NCI-H526 (cell line): Measurements from ENCODE around the gene SLCO2A1.

Experiments
- DNase-seq, 2 experiments: peaks; one replicate each; lab custom pipeline; 2025; lab: John Stamatoyannopoulos, UW

Gene SLCO2A1

DNA sequence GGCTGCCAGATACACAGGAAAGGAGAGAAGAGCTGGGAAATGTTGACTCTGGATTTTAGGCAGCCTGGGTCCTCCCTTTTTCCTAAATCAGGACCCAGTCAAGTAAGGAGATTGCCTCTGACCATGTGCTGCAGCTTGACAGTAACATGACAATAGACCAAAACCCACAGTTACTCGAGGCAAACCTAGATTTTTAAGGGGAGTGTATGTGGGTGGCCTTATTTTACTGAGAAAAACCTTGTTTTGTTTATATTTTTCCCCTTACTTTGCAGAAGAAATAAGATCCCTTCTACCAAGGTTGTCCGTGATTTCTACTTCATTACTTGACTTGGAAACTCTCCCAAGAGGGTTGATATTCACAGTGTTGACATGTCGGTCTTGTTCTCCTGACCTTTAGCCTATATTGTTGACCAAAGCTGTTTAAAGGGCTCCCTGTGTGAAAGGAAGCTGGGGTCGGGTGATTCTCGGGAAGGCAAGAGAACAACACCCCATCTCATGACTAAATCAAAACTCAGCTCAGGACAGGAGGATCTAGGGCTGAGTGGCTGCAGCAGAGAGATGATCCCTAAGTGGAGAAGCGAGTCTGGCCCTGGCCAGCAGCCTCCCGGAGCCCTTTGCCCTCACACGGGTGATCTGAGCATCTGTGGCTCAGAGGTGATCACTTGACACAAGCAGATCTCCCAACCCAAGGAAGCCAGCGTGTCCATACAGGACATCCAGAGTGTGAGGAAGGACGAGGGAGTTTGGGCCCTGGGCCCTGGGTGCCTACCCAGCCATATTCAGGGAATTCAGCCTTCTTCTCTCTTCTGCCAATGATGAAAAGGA is 31.0 kb upstream of the SLCO2A1 start:
- no peak for DNase-seq

DNA sequence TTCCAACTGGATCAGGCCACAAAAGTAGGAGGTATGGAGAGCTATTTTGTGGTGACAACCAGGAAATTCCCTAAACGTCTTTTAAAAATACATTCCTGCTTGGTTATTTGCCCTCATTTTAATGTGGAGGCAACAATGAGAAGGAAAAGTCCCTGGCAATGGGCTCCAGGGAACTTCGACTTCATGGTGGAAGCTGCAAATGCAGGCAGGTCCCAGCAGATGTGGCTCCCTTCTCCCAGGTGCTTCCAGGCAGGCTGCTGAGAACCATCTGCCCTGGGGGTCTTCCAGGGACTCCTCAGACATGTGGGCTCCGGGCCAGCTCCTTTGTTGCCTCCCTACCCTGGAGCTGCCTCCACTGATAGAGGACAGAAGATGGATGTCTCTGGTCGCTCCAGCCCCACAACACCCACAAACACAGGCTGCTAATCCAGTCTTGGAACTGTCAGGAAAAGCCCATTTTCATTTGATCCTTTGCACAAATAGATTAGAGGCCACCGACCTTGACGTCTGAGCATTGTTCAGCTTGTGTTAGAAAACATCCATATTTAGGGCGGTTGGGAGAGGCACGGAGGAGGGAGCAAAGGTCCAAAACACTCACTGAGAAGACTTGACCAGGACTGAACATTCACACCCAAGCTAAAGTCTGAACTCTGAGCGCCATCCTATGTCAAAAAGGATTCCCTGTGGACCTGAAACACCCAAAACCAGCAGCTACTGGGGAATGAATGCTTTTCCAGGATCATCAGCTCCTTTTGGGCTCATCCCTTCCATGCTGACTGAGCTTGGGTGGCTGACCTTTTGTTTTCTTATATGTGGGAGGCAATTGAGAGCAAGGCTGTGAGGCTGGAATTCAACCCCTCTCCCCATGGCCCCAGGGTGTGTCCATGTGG is 30.2 kb upstream of the SLCO2A1 start:
- DNase-seq: no peak

DNA sequence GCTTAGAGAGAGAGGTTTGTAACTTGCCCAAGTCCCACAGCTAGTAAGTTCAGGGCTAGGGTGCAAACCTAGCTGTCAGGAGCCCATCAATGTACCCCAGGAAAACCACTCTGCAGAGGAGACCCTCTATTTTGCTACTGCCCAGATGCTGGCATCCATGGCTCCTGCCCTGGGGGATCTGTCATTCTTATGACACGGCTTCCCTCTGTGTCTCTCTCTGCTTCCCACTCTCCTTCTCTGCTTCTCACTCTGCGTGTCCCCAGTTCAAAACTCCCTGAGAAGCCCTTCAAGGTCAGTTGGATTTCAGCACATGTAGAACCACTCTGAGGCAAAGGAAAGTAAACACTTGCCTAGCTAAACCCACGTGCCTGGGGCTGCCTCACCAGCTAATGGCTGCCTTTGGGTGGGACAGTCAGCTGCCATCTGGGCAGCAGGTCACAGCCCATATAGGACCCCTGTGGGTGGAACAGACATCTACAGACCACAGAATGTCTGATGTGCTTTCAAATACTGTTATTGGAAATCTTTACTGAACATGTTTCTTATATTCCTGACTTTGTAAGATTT is 29.4 kb upstream of the SLCO2A1 start:
- no peak for DNase-seq

DNA sequence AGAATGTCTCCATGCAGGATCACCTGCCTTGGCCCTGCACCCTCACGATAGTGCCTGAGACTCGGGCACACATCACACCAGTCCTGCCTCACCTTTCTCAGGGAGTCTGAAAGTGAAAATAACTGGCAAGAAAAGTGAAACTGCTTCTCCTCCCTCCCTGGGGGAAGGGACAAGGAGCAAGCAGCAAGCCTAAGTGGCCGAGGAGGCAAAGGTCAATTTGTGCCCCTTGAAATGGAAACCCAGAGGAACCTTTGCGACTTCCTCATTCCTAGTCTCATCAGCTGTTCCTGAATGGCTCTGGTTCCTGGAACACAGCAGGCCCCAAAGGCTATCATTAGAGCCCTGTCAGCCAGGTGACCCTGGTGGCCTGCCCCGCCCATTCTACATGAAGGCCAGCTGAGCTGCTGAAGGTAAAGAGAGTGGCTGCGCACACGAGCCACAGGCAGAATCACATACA is 28.0 kb upstream of the SLCO2A1 start:
- DNase-seq: no peak

DNA sequence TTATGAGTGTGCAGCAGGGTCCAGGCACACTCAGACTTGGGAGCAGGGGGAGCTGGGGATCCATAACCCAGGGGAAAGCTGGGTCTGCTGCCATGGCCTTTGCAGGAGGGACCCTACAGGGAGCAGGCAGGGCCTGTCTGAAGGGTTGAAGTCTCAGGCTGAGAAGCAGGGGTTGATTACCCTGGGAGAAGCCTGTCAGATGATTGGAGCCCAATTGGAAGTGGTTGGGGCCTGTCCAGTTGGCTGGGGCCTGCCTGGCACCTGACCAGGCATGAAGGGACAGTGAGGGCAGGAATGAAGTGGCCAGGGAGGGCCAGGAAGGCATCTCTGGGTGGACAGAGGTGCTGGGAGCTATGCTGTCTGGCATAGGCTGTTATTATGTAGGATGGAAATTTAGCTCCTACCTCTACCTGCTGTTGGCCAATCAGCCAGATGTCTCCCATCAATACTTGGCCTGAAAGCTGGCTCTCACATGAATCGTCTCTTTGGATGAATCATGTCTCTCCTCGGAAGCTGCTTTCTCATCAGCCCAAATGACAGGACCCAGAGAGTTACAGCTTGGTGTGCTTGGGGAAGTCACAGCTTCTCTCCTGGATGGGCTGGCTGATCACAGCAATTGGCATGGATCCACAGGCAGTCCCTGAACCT is 27.4 kb upstream of the SLCO2A1 start:
- no peak for DNase-seq

DNA sequence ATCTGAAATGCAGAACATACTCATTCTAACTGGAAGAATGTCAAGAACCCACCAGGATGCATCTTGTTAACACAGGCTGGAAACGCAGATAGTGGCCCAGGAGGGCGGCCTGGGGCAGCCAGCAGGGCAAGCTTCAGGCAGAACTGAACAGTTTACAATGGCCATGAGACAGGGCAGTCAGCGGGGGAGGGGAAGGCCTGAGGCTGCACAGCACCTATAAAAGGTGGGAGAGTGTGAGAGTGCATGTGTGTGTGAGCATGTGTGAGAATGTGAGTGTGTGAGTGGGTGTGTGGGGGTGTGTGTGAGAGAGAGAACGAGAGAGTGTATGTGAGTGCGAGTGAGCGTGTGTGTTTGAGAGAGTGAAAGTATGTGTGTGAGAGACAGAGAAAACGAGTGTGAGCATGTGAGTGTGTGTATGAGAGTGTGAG is 26.8 kb upstream of the SLCO2A1 start:
- no peak for DNase-seq

DNA sequence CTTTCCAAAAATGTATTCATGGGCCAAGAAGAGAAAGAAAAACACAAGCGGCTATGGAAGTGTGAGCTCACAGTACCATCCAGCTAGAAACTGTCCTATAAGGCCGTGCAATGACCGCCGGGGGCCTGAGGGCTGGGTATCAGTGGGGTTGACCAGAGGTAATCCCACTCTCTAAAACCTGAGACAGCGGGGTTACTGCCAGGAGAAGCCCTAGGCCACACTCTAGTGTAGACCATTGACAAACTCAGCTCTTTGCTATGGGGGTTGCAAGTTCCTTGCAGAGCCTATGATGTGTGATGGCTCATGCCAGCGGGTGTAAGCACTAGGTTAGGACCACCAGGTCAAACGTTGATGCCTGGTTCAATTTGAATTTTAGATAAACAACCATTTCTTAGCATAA is 25.9 kb upstream of the SLCO2A1 start:
- DNase-seq: no peak

DNA sequence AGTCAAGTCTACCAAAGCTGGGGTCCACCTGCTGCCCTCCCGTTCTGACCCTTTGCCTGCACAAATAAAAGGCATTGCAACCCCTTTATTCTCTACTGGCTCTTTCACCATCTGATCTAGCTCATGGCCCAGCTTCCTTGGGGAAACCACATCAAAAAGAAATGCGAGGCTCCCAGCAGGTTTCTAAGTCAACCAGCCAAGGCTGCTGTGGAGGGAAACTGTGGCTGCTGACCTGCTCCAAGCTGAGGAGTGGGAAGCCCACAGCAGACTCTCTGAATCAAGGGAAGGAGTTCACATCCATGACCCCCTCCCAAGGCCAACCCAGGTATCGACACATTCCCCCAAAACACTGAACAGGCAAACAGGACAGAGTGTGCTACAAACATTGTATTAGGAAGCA is 25.2 kb upstream of the SLCO2A1 start:
- no peak for DNase-seq

DNA sequence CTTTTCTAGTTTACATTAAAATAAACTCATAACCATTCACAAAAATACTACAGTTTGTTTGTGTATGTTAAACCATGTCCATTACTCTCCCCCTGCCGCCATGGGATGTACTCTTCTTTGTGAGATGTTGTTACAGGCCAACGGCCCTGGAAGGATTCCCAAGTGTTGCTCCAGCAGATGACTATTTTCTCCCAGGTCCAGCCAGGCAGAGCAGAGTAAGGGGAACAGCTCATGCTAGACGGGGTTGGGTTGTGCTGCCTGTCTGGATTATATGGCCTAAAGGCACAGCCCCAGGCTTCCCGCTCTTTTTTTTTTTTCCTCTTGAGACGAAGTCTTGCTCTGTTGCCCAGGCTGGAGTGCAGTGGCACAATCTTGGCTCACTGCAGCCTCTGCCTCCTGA is 24.5 kb upstream of the SLCO2A1 start:
- no peak for DNase-seq

DNA sequence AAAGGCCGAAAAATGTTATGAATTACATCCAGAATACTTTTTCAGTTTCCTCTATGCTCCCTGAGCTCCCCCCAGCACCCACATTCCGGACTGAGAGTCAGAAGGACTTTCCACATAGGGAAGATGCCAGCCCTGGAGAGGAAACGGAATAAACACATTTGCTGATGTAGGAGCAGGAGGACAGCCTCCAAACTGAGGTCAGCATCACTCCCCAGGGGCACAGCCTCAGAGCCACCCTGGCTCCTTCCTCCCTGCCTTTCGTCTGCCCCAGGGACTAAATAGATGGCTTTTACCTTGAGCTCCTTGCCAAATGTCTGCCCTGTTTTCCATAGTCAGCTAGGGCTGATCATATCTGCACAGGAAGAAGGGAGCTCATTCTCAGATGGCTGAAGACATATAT is 22.6 kb upstream of the SLCO2A1 start:
- DNase-seq: no peak

DNA sequence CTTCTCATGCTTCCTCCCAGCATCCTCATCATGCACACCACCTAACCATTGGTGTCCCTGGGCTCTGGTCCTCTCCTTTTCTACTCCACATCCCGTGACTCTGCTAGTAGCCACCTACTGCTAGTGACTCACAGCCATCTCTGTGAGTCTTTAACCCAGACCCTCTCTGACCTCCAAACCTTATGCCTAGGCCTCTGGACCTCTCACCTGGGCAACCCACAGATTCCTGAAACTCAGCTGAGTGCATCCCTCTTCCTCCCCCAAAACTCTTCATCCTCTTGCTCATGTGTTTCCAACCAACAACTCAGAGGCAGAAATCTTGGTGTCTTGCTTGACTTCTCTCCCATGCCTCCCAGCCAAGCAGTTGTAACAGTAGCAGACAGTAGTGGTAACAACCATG is 20.0 kb upstream of the SLCO2A1 start:
- DNase-seq: no peak

DNA sequence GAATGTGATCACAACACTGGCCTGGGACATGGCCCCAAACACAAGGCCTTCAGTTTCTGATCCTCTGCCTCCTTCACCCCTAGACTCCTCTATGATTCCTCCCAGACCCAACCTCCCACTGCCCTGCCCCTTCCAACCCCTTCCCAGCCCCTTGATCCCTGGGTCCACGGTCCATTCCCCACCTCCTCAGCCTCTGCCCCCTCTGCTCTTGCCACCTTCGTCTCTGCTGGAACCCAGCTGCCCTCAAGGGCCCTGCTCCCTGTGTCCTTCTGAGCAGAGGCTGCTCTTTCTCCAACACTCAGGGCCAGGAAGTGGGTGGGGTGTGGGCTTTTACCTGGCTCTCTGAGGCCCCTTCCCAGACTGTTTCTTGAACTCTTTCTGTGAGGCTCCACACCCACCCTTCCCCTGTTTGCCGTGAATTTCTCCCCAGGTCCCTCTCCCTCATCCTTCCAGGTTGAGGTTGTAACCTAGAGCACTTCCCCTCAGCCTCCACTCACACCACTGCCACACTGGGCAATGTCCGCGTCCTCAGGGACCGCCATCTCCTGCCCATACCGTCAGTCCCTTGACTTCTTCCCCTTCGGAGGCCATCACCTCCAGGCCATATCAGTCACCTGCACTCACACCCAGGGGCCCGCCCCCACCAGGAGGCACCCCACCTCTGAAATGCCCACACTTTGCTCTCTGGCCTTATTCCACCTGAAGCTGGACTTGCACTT is 18.7 kb upstream of the SLCO2A1 start:
- DNase-seq: no peak

DNA sequence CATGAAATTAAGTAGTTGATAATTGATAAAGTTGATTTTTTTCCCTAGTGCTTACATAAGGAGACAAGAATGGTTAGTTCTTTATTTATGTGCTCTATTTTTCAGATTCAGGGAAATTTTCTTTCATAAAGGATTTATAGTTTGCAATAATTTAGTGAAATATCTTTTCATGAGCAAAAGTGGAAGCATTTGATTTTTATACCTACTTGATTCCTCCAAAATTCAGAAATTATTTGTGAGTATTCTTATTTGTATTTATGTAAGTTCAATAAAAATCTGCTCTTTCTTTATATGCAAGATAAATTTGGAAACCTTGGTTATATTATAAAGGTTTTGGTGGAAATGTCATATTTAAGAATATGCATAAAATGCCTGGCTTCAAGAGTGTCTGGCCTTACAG is 14.7 kb upstream of the SLCO2A1 start:
- no peak for DNase-seq

DNA sequence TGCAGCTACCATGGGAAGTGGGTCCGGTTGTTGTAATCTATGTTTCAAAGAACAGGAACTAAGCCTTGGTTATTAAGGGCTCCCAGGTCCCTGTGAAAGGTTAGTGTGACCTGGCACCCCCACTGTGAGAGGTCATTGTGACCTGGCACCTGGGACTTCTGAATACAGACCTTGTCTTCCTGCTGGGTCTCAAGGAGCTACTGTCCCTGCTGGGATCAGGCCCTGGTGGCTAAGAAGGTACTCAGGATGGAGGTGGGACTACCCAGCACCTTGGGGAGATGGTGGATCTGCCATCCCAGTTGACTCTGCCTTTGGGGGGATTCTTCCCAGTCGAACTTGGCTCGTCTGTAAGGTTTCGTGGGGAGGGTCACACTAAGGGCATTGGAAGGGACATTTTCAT is 10.3 kb upstream of the SLCO2A1 start:
- no peak for DNase-seq

DNA sequence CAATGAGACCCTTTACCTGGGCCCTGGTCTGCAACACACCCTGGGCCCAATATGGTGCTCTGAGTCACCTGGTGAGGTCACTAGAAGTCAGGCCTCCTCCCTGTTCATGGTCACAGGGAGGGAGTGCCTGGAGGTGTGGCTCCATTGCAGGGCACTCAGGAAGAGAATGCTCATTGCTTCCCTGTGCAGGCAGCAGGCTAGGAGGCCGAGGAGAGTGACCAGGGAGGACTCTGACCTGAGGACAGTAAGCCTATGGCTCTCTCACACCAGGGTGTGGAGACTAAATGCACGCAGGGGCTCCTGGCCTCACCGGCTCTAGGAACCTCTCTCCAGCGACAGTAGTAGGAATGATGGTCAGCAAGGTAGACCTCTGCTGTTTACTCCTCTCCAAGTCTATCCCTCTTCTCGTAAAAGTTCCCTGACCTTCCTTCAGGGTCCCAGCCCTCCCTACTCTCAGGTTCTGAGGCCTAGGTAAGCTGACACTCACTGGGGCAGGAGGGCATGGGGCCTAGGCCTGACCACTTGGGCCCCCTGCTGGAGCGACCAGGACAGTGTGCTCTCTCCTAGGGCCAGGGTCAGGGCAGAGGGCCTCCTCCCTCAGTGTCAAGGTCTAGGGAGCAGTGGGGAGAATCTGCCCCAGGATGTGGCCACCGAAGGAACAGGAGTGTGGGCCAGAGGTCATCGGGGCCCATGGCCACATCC is 9.6 kb upstream of the SLCO2A1 start:
- no peak for DNase-seq

DNA sequence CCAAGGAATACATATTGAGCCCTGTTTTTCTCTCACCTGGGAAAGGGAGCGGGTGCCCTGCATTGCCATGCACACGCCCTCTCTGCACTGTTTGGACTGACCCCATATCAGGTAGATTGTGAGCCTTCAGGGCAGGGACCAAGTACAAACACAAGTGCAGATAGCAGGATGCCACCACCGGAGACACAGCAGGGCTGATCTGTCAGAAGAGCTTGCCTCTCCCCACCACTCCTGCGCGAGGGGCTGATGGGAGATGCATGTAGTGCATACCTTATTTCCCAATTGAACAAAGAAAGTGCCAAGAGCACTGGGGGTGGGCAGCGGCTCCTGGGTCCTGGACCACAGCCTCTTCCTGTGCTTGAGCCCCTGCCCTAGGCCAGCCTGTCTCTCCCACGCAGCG is 9.0 kb upstream of the SLCO2A1 start:
- no peak for DNase-seq

DNA sequence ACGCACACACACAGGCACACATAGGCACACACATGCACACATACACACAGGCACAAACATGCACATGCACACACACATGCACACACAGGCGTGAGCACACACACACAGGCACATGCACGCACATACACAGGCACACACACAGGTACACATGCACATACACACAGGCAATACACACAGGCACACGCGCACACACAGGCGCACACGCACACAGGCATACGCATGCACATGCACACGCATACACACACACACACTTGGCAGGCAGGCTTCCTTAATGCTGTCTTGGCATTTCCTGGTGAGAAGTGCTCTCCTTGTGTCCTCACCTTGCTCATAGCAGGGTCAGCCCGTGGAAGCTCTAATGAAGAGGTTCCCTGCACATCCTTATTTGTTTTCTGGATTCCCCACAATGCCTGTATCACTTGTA is 8.4 kb upstream of the SLCO2A1 start:
- no peak for DNase-seq

DNA sequence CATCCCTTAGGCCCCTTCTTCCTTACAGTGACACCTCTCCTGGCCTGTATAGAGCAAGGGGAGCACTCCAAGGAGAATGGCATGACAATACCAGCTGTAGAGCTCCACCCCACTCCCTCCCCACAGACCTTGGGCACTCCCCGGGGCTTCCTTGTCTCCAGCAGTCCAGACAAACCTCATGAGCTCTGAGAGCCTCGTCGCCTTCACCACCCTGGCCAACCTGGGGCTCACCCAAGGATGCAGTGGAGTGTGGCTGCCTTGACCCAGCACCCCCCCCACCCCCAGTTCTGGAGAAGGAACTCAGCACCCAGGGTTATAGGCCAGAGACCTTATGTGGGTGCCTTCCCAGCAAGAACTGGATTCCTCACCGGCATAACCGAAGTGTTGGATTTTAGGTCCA is 7.4 kb upstream of the SLCO2A1 start:
- DNase-seq: no peak

DNA sequence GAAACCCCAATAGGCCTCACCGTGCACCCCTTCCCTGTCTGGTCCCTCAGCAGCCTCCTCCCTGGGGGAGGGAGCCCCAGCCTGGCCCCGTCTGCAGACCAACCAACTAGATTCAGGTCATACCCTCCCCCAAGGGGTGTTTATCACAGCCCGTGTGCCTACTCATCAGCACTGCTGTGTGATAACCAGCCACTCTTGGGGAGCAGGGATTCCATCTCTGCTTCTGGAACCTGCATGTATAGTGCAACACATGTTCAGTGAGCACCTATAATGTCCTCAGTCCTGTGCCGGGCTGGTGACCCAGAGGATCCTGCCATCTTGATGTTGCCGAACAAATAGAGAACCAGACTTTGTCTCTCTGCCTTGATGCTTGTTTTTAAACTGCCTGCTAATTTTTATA is 6.6 kb upstream of the SLCO2A1 start:
- no peak for DNase-seq

DNA sequence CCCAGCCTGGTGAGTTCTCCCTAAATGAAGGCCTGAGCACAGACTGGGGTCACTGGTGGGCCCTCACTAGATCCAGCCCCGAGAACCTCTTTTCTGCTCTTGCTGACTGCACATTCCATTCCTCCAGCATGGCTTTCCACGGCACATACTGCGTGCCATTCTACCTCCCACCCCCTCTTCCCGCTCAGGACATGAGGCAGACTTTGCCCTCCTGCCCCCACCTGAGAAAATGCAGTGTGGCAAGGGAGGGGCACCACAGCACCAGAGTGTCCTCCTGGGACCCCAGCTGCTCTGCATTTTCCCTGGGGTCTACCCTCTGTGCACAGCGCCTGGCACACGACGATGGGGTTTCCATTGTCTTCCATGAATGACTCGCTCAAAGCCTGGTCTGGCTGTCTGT is 6.1 kb upstream of the SLCO2A1 start:
- no peak for DNase-seq
